HFF-Myc (cell line): ENCODE results near the gene FST.

Source experiments
- DNase-seq: peaks from one replicate; pipeline ENCODE4 v3.0.0-alpha.2; 2011; ENCODE audit warnings: low read depth; ENCODE audit errors: extremely low read depth
- H3K4me3 ChIP-seq: replicated peaks from 2 replicates; pipeline ENCODE4 v1.5.1; 2011; ENCODE audit warnings: low read depth, mild to moderate bottlenecking, control low read depth, low read length
- TF ChIP-seq, protein P1 (sequence below): IDR thresholded peaks from 2 replicates; pipeline ENCODE4 v1.5.1; 2012; ENCODE audit warnings: mild to moderate bottlenecking, low read depth, low read length, control low read depth; ENCODE audit errors: missing control alignments

FST gene

DNA sequence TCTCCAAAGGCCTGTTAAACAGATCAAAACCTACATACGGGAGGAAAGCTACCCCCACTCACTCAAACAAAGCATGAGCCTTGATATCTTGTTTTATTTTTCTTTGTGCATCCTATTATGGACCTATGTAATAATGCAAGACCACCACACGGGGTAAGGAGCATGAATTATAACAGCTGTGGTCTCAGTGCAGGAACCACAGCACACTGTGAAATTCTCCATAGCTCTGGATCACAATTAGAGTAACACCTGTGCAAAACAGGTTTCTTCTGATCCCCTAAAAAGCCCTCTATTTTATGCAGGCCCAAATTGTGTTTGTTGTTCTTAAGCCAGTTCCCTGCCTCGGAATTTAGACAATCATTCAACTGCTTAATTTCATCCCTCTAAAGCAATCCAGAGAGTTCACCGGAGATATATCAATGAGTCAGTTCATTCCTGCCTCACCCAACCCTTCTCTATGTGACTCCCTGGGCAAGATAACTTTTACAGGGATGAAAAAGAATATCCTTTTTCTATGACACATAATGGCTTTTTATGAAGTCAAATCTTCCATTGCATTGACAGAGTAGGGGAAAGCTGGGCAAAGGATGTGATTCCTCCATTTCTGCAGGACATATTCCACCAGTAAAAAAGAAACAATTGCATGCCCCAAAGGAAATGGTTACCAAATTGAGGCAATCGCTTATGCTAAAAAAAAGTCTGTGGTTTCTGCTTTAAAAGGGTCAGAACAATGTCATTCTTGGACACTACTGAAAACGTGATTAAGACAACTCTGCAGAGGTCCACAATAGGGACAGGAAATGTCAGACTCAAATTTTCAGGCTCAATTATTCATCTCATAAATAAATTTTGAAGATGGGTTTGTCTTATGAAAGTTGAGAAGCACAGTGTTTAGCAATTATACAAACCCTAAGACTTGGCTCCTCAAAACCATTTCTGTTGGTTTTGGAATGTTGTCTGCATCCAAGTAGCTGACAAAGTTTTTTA is 41.6 kb upstream of the FST start:
- H3K4me3 ChIP-seq, result no peak overlapping the region
- TF ChIP-seq, protein P1, sequence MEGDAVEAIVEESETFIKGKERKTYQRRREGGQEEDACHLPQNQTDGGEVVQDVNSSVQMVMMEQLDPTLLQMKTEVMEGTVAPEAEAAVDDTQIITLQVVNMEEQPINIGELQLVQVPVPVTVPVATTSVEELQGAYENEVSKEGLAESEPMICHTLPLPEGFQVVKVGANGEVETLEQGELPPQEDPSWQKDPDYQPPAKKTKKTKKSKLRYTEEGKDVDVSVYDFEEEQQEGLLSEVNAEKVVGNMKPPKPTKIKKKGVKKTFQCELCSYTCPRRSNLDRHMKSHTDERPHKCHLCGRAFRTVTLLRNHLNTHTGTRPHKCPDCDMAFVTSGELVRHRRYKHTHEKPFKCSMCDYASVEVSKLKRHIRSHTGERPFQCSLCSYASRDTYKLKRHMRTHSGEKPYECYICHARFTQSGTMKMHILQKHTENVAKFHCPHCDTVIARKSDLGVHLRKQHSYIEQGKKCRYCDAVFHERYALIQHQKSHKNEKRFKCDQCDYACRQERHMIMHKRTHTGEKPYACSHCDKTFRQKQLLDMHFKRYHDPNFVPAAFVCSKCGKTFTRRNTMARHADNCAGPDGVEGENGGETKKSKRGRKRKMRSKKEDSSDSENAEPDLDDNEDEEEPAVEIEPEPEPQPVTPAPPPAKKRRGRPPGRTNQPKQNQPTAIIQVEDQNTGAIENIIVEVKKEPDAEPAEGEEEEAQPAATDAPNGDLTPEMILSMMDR, result no peak
- DNase-seq, result no peak

DNA sequence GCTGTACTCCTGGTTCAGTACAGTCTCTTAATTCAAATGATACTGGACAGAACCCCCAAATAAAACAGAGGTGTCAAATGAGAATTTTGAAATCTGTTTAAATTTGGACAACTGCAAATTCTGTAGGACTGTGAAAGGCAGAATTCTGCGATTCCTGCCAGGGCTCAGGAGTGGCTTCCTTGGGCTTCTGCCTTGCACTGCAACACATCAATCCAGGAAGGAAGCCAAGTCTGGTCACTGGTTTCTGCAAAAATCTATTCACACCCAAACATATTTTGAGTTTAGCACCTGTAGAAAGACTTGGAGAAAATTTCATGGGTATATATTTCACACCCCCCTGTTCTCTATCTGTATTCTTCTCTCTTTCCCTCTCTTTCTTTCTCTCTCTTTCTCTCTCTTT is 37.5 kb upstream of the FST start:
- H3K4me3 ChIP-seq, result no peak overlapping the region
- TF ChIP-seq, protein P1, result no peak
- no peak for DNase-seq

DNA sequence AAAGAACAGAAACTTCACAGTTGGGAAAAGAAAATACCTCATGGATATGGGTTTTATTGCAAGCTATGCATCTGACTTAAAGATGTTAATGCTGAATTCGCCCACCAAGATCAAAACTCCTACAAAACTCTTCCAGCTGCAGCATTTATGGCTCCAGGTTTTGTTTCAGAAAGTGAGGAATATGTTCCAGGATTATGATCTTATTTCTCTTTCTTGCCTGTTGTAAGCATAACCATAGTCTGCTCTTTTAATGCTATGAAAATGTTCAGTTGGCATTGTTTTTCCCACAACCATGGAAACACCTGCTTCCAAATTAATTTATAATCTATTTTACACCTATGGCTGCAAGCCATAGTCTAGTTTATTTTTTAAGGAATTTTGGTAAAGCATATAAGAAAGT is 34.9 kb upstream of the FST start:
- TF ChIP-seq, protein P1, result no peak
- H3K4me3 ChIP-seq, result no peak overlapping the region
- no peak for DNase-seq

DNA sequence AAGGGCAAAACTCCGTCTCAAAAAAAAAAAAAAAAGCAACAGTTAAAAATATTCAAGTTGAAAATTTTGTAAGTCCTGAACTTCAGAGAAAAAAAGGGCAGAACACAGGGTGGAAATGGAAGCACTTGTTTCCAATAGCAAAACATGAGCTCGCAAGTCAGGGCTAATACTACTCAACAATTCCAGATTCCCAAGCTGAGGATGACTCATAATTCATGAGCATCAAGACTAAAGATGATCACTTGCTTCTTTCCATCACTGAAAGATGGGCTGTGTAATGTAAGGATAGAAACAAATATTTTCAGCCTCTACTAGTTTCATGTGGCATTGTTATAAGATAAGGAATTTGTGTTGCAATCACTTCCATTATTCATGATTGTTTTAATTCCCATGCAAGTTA is 33.5 kb upstream of the FST start:
- no peak for DNase-seq

DNA sequence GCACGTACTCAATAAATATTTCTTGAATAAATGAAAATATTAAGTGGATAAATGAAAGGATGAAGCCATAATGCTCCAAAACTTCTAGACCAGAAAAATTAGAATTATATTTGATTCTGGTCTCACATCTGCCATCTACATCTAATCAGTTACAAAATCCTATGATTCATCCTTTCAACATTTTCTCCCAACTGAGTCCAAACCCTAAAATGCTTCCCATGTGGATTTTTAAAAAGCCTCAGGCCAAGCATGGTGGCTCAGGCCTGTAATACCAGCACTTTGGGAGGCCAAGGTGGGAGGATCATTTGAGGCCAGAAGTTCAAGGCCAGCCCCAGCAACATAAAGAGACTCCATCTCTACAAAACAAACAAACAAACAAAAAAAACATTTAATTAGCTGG is 31.6 kb upstream of the FST start:
- DNase-seq, result no peak
- TF ChIP-seq, protein P1, result no peak
- H3K4me3 ChIP-seq, result no peak overlapping the region

More for the DNA sequence above, 33.5 kb upstream of the FST start:
- TF ChIP-seq, protein P1, result no peak
- H3K4me3 ChIP-seq, result no peak overlapping the region

DNA sequence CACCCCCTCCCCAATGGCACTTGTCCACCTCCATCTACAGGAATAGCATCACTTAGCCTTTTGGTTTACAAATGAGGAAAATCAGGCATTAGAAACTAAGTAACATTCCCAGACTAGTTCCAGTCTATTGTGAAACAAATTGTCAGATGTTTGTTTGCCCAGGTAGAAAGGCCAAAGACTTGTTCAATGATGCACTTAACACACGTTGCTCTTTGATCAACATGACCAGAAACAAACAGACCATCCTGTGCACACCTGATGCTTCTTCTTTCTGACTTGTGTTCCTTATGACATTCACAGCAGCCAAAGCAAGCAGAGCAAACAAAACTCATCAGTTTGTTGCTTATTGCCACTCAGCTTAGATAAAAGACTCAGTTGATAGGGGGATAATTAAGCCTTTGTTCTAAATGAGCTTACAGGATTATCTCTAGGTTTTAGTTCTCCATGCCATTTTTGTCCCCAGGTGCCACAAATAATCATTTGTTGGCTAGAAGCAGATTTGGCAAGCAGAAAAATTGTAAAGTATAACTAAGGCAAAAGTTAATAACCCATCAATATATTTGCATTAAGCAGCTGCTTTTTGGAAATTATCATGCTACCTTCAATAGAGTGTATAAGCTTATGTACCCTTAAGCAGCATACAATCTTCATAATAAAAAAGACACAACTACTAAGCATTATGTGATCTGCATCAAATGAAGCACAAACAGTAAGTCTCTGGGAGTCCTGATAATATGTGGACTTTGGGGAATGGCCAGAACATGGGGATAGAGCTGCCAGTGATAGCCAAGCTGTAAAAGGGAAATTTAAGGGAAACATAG is 26.3 kb upstream of the FST start:
- H3K4me3 ChIP-seq, result no peak overlapping the region
- DNase-seq, result no peak
- TF ChIP-seq, protein P1, result no peak
